Breast epithelium (tissue), 4 donors: Measurements from ENCODE around the gene CDCA3. TPM values are rescaled to one million over a fixed set of nuclear protein-coding genes. Genes with fewer than 3 reads are reported as not detected.

Experiments
- DNase-seq, 2 donors: peaks; one replicate each; pipeline ENCODE4 v3.0.0-alpha.2; 2019; ENCODE audit warnings: low spot score in 2 of 2
- H3K27ac ChIP-seq, 2 donors: fragments of 200-600 bp; sonication (generic) in 1 of 2; one replicate each; pipeline ENCODE4 v1.5.1; 2016 to 2019; ENCODE audit warnings: mild to moderate bottlenecking in 1 of 2
- H3K27me3 ChIP-seq, 2 donors: fragments of 200-600 bp; sonication (generic) in 1 of 2; one replicate each; pipeline versions ENCODE4 v1.5.1 to v1.6.0; 2017 to 2019; ENCODE audit warnings: control low read depth in 1 of 2, mild to moderate bottlenecking in 1 of 2
- H3K36me3 ChIP-seq: fragments of 200-600 bp; one replicate; pipeline ENCODE4 v1.5.1; 2019
- H3K4me1 ChIP-seq, 2 donors: fragments of 200-600 bp; sonication (generic); one replicate each; pipeline ENCODE4 v1.5.1; 2016 to 2019; ENCODE audit warnings: control low read depth in 1 of 2
- H3K4me3 ChIP-seq, 3 donors: fragments of 200-600 bp; sonication (generic); 1 replicate in 2 of 3; 2 replicates in 1 of 3; pipeline ENCODE4 v1.5.1; 2016 to 2019; ENCODE audit warnings: mild to moderate bottlenecking in 3 of 3, moderate library complexity in 2 of 3
- H3K9me3 ChIP-seq, 2 donors: fragments of 200-600 bp; sonication (generic) in 1 of 2; one replicate each; pipeline ENCODE4 v1.5.1; 2016 to 2019; ENCODE audit warnings: control low read depth in 1 of 2
- POLR2A ChIP-seq: fragments of 450-650 bp; IDR thresholded peaks from one replicate; pipeline ENCODE4 v1.6.1; 2016; ENCODE audit warnings: antibody characterized with exemption, mild to moderate bottlenecking, moderate library complexity
- POLR2AphosphoS5 ChIP-seq, 3 donors: sonication (generic); formaldehyde crosslinking; IDR thresholded peaks; one replicate each; pipeline ENCODE4 v1.6.1; 2017; ENCODE audit warnings: antibody characterized with exemption in 3 of 3
- intact Hi-C: fragments of 100-400 bp; cut with DNase I; formaldehyde crosslinking; loops from one replicate; pipeline ENCODE4 v1.15.1; 2023; ENCODE audit warnings: low total_unique reads
- total RNA-seq, 3 donors: library from RNA; depleted of rRNA; stranded (reverse); fragments of >200 nt; gene quantifications; one replicate each; pipeline ENCODE4 v1.1.0, GENCODE V29; 2016
- TF ChIP-seq, protein P1 (sequence below), 3 donors: fragments of 450-650 bp; IDR thresholded peaks; one replicate each; pipeline ENCODE4 v1.5.1; 2016 to 2017; ENCODE audit warnings: antibody characterized with exemption in 3 of 3, mild to moderate bottlenecking in 3 of 3, moderate library complexity in 3 of 3

Gene CDCA3
- total RNA-seq, 3 donors from 2014 or later = 0.33 to 3.0 (median 1.8) TPM

DNA sequence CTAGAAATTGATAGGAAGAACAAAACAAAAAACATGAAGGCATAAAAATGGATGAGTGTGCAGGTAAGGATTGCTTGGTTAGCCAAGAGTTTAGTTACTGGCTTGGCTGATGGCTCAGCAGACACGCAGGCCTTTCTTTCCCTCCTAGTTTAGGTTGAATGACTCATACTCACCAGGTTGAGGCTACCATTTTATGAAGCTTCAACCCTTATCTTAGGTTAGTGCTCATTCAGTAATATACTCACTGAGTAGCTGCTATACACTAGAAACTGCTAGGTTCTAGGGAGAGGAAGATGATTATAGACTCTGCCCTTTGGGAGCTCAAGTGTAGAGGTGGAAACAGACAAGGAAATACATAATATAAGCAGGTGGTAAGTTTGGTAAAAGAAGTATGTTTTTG is 16.8 kb downstream of the CDCA3 start:
- Histone ChIP-seq H3K4me3 (no peak overlapping the region), H3K27me3 (no peaks in the 10 kb centered on the region), H3K27ac (no peak overlapping the region), H3K36me3 (no peaks in the 10 kb centered on the region), H3K4me1 (peaks cover 0 to 6% of the 10 kb centered on the region in 2 donors), H3K9me3 (no peaks in the 10 kb centered on the region)
- intact Hi-C loops = no loop called here
- TF ChIP-seq POLR2A (no peak), POLR2AphosphoS5 (IDR thresholded peaks at IDR 0.05) (no peak)
- TF ChIP-seq, protein P1, sequence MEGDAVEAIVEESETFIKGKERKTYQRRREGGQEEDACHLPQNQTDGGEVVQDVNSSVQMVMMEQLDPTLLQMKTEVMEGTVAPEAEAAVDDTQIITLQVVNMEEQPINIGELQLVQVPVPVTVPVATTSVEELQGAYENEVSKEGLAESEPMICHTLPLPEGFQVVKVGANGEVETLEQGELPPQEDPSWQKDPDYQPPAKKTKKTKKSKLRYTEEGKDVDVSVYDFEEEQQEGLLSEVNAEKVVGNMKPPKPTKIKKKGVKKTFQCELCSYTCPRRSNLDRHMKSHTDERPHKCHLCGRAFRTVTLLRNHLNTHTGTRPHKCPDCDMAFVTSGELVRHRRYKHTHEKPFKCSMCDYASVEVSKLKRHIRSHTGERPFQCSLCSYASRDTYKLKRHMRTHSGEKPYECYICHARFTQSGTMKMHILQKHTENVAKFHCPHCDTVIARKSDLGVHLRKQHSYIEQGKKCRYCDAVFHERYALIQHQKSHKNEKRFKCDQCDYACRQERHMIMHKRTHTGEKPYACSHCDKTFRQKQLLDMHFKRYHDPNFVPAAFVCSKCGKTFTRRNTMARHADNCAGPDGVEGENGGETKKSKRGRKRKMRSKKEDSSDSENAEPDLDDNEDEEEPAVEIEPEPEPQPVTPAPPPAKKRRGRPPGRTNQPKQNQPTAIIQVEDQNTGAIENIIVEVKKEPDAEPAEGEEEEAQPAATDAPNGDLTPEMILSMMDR (IDR thresholded peaks at IDR 0.05) = no peak
- no peak for DNase-seq

DNA sequence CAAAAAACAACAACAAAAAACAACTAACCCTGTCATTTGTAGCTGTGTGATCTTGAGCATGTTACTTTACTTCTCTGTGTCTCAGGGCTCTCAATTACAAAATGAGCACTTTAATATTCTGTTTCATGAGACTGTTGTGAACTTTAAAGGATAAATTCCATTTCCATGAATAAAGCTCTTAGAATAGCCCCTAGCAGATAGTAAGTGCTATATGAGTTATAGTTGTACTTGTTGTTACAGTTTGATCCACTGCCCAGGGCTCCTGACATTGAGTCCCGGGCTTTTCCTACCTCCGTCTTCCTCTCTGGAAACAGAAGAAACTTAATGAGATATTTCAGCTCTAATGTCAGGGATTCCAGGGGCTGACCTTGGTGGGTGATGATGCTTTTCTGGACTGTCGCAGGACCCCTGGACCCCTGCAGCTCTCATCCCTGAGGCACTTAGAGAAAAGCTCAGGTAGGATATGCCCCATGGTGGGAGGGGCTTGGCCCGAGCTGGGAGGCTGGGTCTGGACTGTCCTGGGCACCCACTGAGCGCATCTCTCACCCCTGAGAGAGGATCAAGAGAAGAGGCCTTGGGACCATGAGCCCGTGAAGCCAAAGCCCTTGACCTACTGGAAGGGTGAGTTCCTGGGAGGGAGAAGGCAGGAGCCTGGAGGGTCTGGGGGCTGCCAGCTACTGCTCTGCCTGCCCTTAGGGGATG is 17.7 kb downstream of the CDCA3 start:
- no peak for DNase-seq
- no peak for TF ChIP-seq POLR2A
- TF ChIP-seq, protein P1 (IDR thresholded peaks at IDR 0.05) = no peak
- TF ChIP-seq POLR2AphosphoS5 (IDR thresholded peaks at IDR 0.05) = no peak
- H3K27me3 ChIP-seq = no peaks in the 10 kb centered on the region
- intact Hi-C loops = loop anchor here (1.0 kb wide), 1 partner anchor 83 kb away; no protein-coding TSS in a partner anchor
- peaks cover 0 to 6% of the 10 kb centered on the region in 2 donors for H3K4me1 ChIP-seq
- no peak overlapping the region for H3K4me3 ChIP-seq
- no peak overlapping the region for H3K27ac ChIP-seq
- no peaks in the 10 kb centered on the region for H3K9me3 ChIP-seq
- no peaks in the 10 kb centered on the region for H3K36me3 ChIP-seq

DNA sequence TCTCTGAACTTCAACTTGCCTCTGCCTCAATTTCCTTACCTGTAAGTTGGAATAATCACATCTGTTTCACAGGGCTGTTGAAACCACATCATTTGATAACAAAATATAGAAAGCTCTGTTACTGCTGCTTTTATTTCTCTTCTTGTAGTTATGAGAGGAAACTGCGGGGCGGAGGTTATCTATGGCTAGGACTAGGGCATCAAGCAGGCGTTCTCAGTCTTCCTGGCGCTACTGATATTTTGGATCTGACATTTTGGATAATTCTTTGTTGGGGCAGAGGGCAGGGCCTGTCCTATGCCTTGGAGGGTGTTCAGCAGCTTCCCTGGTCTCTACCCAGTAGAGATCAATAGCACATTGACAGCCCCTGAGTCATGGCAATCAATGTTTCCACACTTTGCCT is 19.0 kb downstream of the CDCA3 start:
- Histone ChIP-seq H3K27ac (no peak overlapping the region), H3K4me3 (no peak overlapping the region), H3K36me3 (no peaks in the 10 kb centered on the region), H3K9me3 (no peaks in the 10 kb centered on the region), H3K4me1 (peaks cover 0 to 8% of the 10 kb centered on the region in 2 donors), H3K27me3 (no peaks in the 10 kb centered on the region)
- intact Hi-C loops = no loop called here
- no peak for TF ChIP-seq POLR2A
- TF ChIP-seq POLR2AphosphoS5 (IDR thresholded peaks at IDR 0.05) = no peak
- TF ChIP-seq, protein P1 (IDR thresholded peaks at IDR 0.05) = no peak
- DNase-seq = no peak

DNA sequence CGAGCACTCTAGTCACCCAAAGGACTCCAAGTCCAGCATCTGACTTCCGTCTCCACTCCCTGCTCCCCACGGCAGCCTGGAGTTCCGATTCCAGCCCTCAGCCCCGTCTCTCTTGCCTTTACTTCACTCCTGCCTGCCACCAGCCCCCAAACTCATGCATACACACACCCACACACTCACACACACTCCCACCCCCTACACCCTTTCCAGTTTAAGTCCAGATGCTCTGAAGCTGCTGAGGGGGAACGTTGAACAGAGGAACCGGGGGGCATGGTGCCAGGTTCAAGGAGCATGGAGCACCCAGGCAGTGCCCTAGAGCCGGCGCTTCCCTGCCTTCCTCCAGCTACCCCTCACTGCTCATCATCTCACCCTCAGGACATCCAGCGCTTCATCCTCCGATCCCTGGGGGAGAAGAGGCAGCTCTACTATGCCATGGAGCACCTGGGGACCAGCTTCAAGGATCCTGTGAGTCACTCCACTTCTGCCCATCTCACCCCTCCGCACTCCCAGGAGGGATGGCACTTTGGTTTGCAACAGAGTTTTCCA is 19.6 kb downstream of the CDCA3 start:
- H3K36me3 ChIP-seq = no peaks in the 10 kb centered on the region
- no peaks in the 10 kb centered on the region for H3K9me3 ChIP-seq
- H3K4me3 ChIP-seq = no peak overlapping the region
- TF ChIP-seq POLR2AphosphoS5 (IDR thresholded peaks at IDR 0.05) = no peak
- TF ChIP-seq POLR2A = no peak
- TF ChIP-seq, protein P1 (IDR thresholded peaks at IDR 0.05) = no peak
- H3K27me3 ChIP-seq = no peaks in the 10 kb centered on the region
- DNase-seq = no peak
- H3K27ac ChIP-seq = no peak overlapping the region
- peaks cover 0 to 10% of the 10 kb centered on the region in 2 donors for H3K4me1 ChIP-seq
- intact Hi-C loops = no loop called here

DNA sequence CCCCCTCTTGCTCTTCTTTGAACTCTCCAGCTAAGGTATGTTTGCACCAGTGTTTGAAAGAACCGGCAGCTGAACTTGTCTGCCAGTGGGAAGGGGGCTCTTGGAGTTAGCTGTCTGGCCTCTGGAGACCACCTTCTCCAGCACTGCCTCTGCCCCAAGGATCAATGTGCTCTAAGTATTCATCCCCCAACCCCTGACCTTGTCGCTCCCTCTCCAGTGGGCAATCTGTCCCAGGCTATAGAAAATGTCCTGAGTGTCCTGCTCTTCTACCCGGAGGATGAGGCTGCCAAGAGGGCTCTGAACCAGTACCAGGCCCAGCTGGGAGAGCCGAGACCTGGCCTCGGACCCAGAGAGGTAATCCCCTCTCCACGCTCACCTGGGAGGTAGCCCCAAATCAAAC is 20.1 kb downstream of the CDCA3 start:
- Histone ChIP-seq H3K36me3 (no peaks in the 10 kb centered on the region), H3K27ac (no peak overlapping the region), H3K4me3 (no peak overlapping the region), H3K27me3 (no peaks in the 10 kb centered on the region), H3K4me1 (peaks cover 0 to 10% of the 10 kb centered on the region in 2 donors), H3K9me3 (no peaks in the 10 kb centered on the region)
- intact Hi-C loops = no loop called here
- no peak for DNase-seq
- TF ChIP-seq POLR2A (no peak), POLR2AphosphoS5 (IDR thresholded peaks at IDR 0.05) (no peak)
- TF ChIP-seq, protein P1 (IDR thresholded peaks at IDR 0.05) = no peak
